GM12864 (cell line): Measurements from ENCODE around the gene GLYATL1.

ENCODE experiments used
- DNase-seq: peaks from one replicate; pipeline ENCODE4 v3.0.0-alpha.2; 2011; ENCODE audit warnings: low read depth
- H3K4me3 ChIP-seq: 2 replicates; pipeline ENCODE4 v1.5.1; 2011; ENCODE audit warnings: mild to moderate bottlenecking, low read depth, low read length, control low read depth
- CTCF ChIP-seq: IDR thresholded peaks from 2 replicates; pipeline ENCODE4 v1.5.1; 2011; ENCODE audit warnings: low read depth, mild to moderate bottlenecking, moderate library complexity, low read length, control low read depth, inconsistent platforms; ENCODE audit errors: missing control alignments

The GLYATL1 gene

GRCh38 chr11:58924230-58924629, 15.1 kb upstream of the GLYATL1 start:
- no peak for TF ChIP-seq CTCF
- H3K4me3 ChIP-seq, result no peak overlapping the region
- DNase-seq, result no peak

GRCh38 chr11:58926251-58926650, 13.0 kb upstream of the GLYATL1 start:
- no peak for TF ChIP-seq CTCF
- no peak overlapping the region for H3K4me3 ChIP-seq
- no peak for DNase-seq

DNA sequence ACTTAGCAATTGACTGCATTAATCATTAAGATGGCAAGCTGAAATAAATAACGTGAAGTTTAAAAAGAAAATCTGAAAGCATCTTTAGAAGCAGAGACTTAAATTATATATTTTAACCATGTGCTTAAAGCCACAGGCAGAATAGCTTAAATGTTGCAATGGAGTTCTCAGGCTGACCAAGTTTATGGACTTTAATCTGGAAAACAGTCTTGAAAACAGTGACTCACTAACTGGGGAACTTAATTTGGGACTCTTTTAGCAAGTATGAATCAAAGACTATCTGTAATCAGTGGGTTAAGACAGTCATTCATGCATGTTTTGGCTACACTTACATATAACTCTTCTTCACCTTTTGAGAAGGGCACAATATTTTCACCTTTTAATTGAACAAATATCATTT, 12.6 kb upstream of the GLYATL1 start:
- TF ChIP-seq CTCF, result no peak
- no peak overlapping the region for H3K4me3 ChIP-seq
- no peak for DNase-seq

- TF ChIP-seq CTCF, result no peak
- no peak overlapping the region for H3K4me3 ChIP-seq
- no peak for DNase-seq
These were observed 11.7 kb upstream of the GLYATL1 start for GRCh38 chr11:58927393-58928106.

DNA sequence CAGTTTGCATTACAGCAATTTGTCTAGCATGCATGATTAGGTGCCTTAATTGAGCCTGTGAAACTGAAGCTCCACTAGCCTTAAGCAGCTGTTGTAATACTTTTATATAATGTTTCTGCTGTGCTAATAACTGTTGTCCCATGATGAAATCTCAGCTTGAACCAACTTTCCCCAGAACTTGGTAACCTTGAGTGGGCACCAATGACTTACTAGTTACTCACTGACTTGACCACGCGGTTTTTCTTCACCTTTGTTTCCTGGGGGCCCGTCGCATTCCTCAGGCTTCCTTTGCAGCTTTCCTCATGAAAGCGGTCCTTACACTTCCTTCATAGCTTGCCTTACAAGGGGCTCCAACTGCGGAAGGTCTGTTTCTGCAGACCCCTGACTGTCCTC, 11.2 kb upstream of the GLYATL1 start:
- no peak overlapping the region for H3K4me3 ChIP-seq
- DNase-seq, result no peak
- TF ChIP-seq CTCF, result no peak

GRCh38 chr11:58928691-58929090, 10.6 kb upstream of the GLYATL1 start:
- DNase-seq, result no peak
- H3K4me3 ChIP-seq, result no peak overlapping the region
- no peak for TF ChIP-seq CTCF

DNA sequence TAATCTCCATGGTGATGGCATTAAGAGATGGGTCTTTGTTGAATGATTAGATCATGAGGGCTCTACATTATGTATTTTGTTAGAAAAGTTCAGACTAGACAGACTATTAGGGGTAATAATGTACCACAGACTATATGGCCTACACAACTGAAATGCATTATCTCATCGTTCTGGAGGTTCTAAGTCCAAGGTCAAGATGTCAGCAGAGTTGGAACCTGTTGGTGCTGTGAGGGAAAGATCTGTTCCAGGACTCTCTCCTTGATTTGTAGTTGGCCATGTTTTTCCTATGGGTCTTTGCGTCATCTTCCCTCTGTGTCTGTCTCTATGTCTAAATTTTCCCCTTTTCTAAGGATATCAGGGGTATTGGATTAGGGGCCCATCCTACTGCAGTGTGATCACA, 8.4 kb upstream of the GLYATL1 start:
- H3K4me3 ChIP-seq, result no peak overlapping the region
- TF ChIP-seq CTCF, result no peak
- no peak for DNase-seq
